K562 (cell line): Measurements from ENCODE around the gene CDKL4. TPM values are rescaled to one million over a fixed set of nuclear protein-coding genes. Genes with fewer than 3 reads are reported as not detected.

Experiments
- ATAC-seq: fragments of 200-7000 bp; cut with Tn5 transposase; 3 replicates; pipeline ENCODE4 v1.9.1; 2020; ENCODE audit warnings: moderate library complexity
- BruUV-seq: library from RNA; stranded (reverse); fragments of 400-500 nt; replicated peaks from 2 replicates; lab custom pipeline; 2021; lab: Mats Ljungman, UMichigan
- CTCF ChIA-PET: fragments of 300-600 bp; formaldehyde crosslinking; extraction: SDS; loops from one replicate; lab custom pipeline; 2021; ENCODE audit warnings: low intra/inter-chr PET ratio; lab: Yijun Ruan, JAX
- POLR2A ChIA-PET: fragments of 300-600, 350-650 bp; sonication (Branson Sonifier 250); formaldehyde crosslinking; extraction: SDS; loops from one replicate; lab custom pipeline; 2021; ENCODE audit warnings: antibody characterized with exemption, inconsistent platforms; lab: Yijun Ruan, JAX
- DNase-seq, 4 experiments: peaks; one replicate each; pipeline versions ENCODE4 v3.0.0 to v3.0.0-alpha.2; 2011 to 2018; ENCODE audit warnings: low spot score in 3 of 4, mixed read lengths in 3 of 4; ENCODE audit errors: extremely low read depth in 1 of 4
- FAIRE-seq: peaks from 2 replicates; lab custom pipeline; 2011; peaks lifted over from hg19 to GRCh38; lab: Jason Lieb, UNC
- H2AFZ ChIP-seq: 2 replicates; pipeline ENCODE4 v1.6.0; 2011; ENCODE audit warnings: low read depth, low read length, control low read depth, inconsistent platforms
- H3K27ac ChIP-seq: fragments of 200-600 bp; 3 replicates; pipeline ENCODE4 v1.8.0; 2011; ENCODE audit warnings: low read depth, mild to moderate bottlenecking, control low read depth, inconsistent platforms, low read length, moderate library complexity, mixed read lengths; ENCODE audit errors: extremely low read depth
- H3K27me3 ChIP-seq, 2 experiments: fragments of 300-600 bp in 1 of 2; 2 replicates in 1 of 2; 3 replicates in 1 of 2; pipeline versions ENCODE4 v1.6.0 to v1.8.0; 2011; ENCODE audit warnings: inconsistent platforms in 2 of 2, low read length in 2 of 2, mild to moderate bottlenecking in 1 of 2, mixed read lengths in 1 of 2, moderate library complexity in 1 of 2; ENCODE audit not compliant: control insufficient read depth in 2 of 2, insufficient read depth in 2 of 2
- H3K36me3 ChIP-seq: fragments of 300-600 bp; 3 replicates; pipeline ENCODE4 v1.8.0; 2011; ENCODE audit warnings: mild to moderate bottlenecking, low read length, inconsistent platforms; ENCODE audit not compliant: control insufficient read depth, insufficient read depth
- H3K4me1 ChIP-seq, 2 experiments: fragments of 200-600 bp in 1 of 2; replicated peaks in 1 of 2; 2 replicates in 1 of 2; 3 replicates in 1 of 2; pipeline versions ENCODE4 v1.5.1 to v1.8.0; 2011; ENCODE audit warnings: inconsistent platforms in 2 of 2, low read length in 2 of 2, mild to moderate bottlenecking in 1 of 2, mixed read lengths in 1 of 2, moderate library complexity in 1 of 2; ENCODE audit not compliant: control insufficient read depth in 2 of 2, insufficient read depth in 2 of 2
- H3K4me2 ChIP-seq: 2 replicates; pipeline ENCODE4 v1.6.1; 2011; ENCODE audit warnings: low read length, control low read depth, inconsistent platforms, mixed read lengths; ENCODE audit not compliant: insufficient read depth
- H3K4me3 ChIP-seq: fragments of 200-600 bp; sonication (generic), shearing (Covaris generic); 2 replicates; pipeline ENCODE4 v1.5.1; 2016; ENCODE audit warnings: control low read depth, inconsistent platforms
- H3K79me2 ChIP-seq: fragments of 200-600 bp; 3 replicates; pipeline ENCODE4 v1.8.0; 2011; ENCODE audit warnings: low read length, inconsistent platforms; ENCODE audit not compliant: control insufficient read depth, insufficient read depth
- H3K9ac ChIP-seq, 2 experiments: 2 replicates each; pipeline versions ENCODE4 v1.6.0 to v1.6.1; 2011; ENCODE audit warnings: low read depth in 2 of 2, low read length in 2 of 2, control low read depth in 1 of 2, inconsistent platforms in 1 of 2, mild to moderate bottlenecking in 1 of 2, mixed read lengths in 1 of 2; ENCODE audit not compliant: insufficient read depth in 1 of 2
- H3K9me1 ChIP-seq: one replicate; pipeline ENCODE4 v1.6.0; 2011; ENCODE audit warnings: inconsistent platforms, mild to moderate bottlenecking, low read length, moderate library complexity; ENCODE audit not compliant: control insufficient read depth, insufficient read depth
- H3K9me3 ChIP-seq: replicated peaks from 2 replicates; pipeline ENCODE4 v1.5.1; 2011; ENCODE audit warnings: low read depth, low read length, inconsistent platforms; ENCODE audit not compliant: control insufficient read depth, insufficient read depth
- H4K20me1 ChIP-seq: replicated peaks from 2 replicates; pipeline ENCODE4 v1.6.1; 2011; ENCODE audit warnings: low read length, inconsistent platforms, mixed read lengths; ENCODE audit not compliant: control insufficient read depth, insufficient read depth
- CEBPG ChIP-seq, 3 experiments: fragments of 200-800 bp in 1 of 3; sonication (Bioruptor generic) in 1 of 3; sonication (generic) in 1 of 3; formaldehyde crosslinking in 1 of 3; IDR thresholded peaks in 2 of 3; conservative IDR thresholded peaks in 1 of 3; 2 replicates each; pipeline versions ENCODE4 v1.6.1 to v1.8.0; 2016 to 2022; ENCODE audit warnings: missing compliant biosample characterization in 2 of 3, missing genetic modification characterization in 2 of 3, mild to moderate bottlenecking in 1 of 3, missing genetic modification reagents in 1 of 3
- GTF2F1 ChIP-seq: IDR thresholded peaks from 2 replicates; pipeline ENCODE4 v1.6.1; 2011; ENCODE audit warnings: low read depth, low read length, improper control_type of control experiment
- HOMEZ ChIP-seq: fragments of 250-450 bp; sonication (Bioruptor Pico); IDR thresholded peaks from 2 replicates; pipeline ENCODE4 v1.4.0; 2020; ENCODE audit warnings: mild to moderate bottlenecking, moderate library complexity
- JUNB ChIP-seq: fragments of 450-650 bp; formaldehyde crosslinking; conservative IDR thresholded peaks from 2 replicates; pipeline ENCODE4 v1.4.0; 2020; ENCODE audit warnings: mild to moderate bottlenecking
- RBM34 ChIP-seq: fragments of 200-400 bp; formaldehyde crosslinking; IDR thresholded peaks from 2 replicates; pipeline ENCODE4 v1.6.1; 2018; ENCODE audit warnings: low read length, borderline replicate concordance; ENCODE audit not compliant: insufficient read depth
- TEAD2 ChIP-seq: fragments of 450-650 bp; IDR thresholded peaks from 2 replicates; pipeline ENCODE4 v1.6.1; 2016; ENCODE audit warnings: missing genetic modification characterization, control low read depth, missing compliant biosample characterization
- UBTF ChIP-seq, 2 experiments: IDR thresholded peaks; 2 replicates each; pipeline ENCODE4 v1.6.1; 2012; ENCODE audit warnings: improper control_type of control experiment in 2 of 2, low read depth in 2 of 2, low read length in 2 of 2, borderline replicate concordance in 1 of 2
- WGBS: fragments of 100-300 bp; shearing (Covaris generic); methylation state at CpG from one replicate; pipeline ENCODE4 v1.1.6; 2016; ENCODE audit warnings: low coverage, mixed read lengths; ENCODE audit not compliant: insufficient coverage; ENCODE audit errors: missing lambda C conversion rate; 5-methylcytosine and 5-hydroxymethylcytosine counted together
- in situ Hi-C: fragments of 300-500 bp; cut with MboI; formaldehyde crosslinking; loops from 4 replicates; pipeline ENCODE4 v1.15.0; 2018; ENCODE audit warnings: inconsistent platforms, mixed read lengths
- intact Hi-C: fragments of 100-400 bp; cut with micrococcal nuclease; formaldehyde crosslinking; loops from 2 replicates; pipeline ENCODE4 v1.14.2; 2022
- polyA plus RNA-seq, 8 experiments: library from polyadenylated mRNA; depleted of rRNA in 4 of 8; stranded (reverse) in 5 of 8; unstranded in 3 of 8; fragments of >200 nt; fragmentation: Nextera tagmentation in 2 of 8; fragmentation: Illumina TruSeq in 1 of 8; extraction: Ambion mirVana in 2 of 8; extraction: Trizol in 1 of 8; gene quantifications; 2 replicates each; pipeline versions ENCODE4 v1.2.1 to v1.2.3, GENCODE V29; 2011 to 2014; ENCODE audit warnings: inconsistent platforms in 1 of 8, missing spikeins in 1 of 8
- total RNA-seq, 7 experiments: library from RNA; depleted of rRNA in 6 of 7; stranded (reverse); fragments of >200 nt in 6 of 7; fragmentation: Illumina TruSeq in 2 of 7; extraction: Trizol in 2 of 7; gene quantifications; 2 replicates each; pipeline versions ENCODE4 v1.2.1 to v1.2.3, GENCODE V29; 2011 to 2021; ENCODE audit warnings: low replicate concordance in 1 of 7

The CDKL4 gene
- total and polyA plus RNA-seq, 9 of the 15 experiments (the other 6 are each of a cell fraction or from before 2014, with no cell fraction given), result not detected

- CTCF ChIA-PET, result no interaction called here
- H3K27ac ChIP-seq, result no peak overlapping the region
- peaks cover 61% of the 10 kb centered on the region for H3K36me3 ChIP-seq
- intact Hi-C loops, result no loop called here
- ATAC-seq (no peak), DNase-seq (no peak), FAIRE-seq (no peak)
- no peaks in the 10 kb centered on the region for H3K9me3 ChIP-seq
- H3K4me1 ChIP-seq, result no peaks in the 10 kb centered on the region
- no peak overlapping the region for H3K9ac ChIP-seq
- H3K9me1 ChIP-seq, result no peaks in the 10 kb centered on the region
- H3K79me2 ChIP-seq, result no peaks in the 10 kb centered on the region
- BruUV-seq, result no TSS peak
- H2AFZ ChIP-seq, result no peak overlapping the region
- no peak overlapping the region for H3K4me2 ChIP-seq
- TF ChIP-seq GTF2F1, result no peak
- TF ChIP-seq TEAD2, result no peak
- no peak for TF ChIP-seq UBTF (IDR thresholded peaks at IDR 0.05; ENCODE audit: borderline replicate concordance in 1 of 2, low read depth in 2 of 2, low read length in 2 of 2)
- no peak for TF ChIP-seq CEBPG (CRISPR knock-in tag; IDR thresholded peaks at IDR 0.05)
- no peak for TF ChIP-seq CEBPG (tag; conservative IDR thresholded peaks at IDR 0.05 in 1 of 2, IDR thresholded peaks at IDR 0.05 in 1 of 2)
- no peak for TF ChIP-seq HOMEZ (CRISPR knock-in tag)
- no peak for TF ChIP-seq JUNB (CRISPR knock-in tag)
- TF ChIP-seq RBM34, result no peak
- TF ChIP-seq, all 486 proteins: peak for 0
- H3K4me3 ChIP-seq, result no peak overlapping the region
- H4K20me1 ChIP-seq, result no peaks in the 10 kb centered on the region
- H3K27me3 ChIP-seq, result no peaks in the 10 kb centered on the region
- POLR2A ChIA-PET, result interaction anchor here (1.0 kb wide), 1 partner anchor 13 kb away, joined by 3 read pairs; no protein-coding TSS in a partner anchor
- in situ Hi-C loops, result no loop called here
- WGBS, result 89% methylated on average over 1 of the region's 1 CpG
Observed at GRCh38 chr2:39283561-39283960, 39.8 kb upstream of the CDKL4 start.
